Cardiac fibroblast (primary cell): ENCODE measurements around the gene MYH10.

Source experiments
- DNase-seq, 2 donors: peaks; one replicate each; pipeline versions ENCODE4 v3.0.0 to v3.0.0-alpha.2; 2010; ENCODE audit warnings: low read depth in 2 of 2
- H3K4me3 ChIP-seq, 2 donors: replicated peaks in 1 of 2; 1 replicate in 1 of 2; 2 replicates in 1 of 2; pipeline ENCODE4 v1.5.1; 2011; ENCODE audit warnings: low read depth in 2 of 2, low read length in 2 of 2, mild to moderate bottlenecking in 2 of 2, moderate library complexity in 1 of 2
- CTCF ChIP-seq: IDR thresholded peaks from one replicate; pipeline ENCODE4 v1.5.1; 2011; ENCODE audit warnings: low read depth, mild to moderate bottlenecking, low read length, inconsistent platforms

Gene MYH10

GRCh38 chr17:8572764-8573163 lies 57.8 kb downstream of the MYH10 start:
- H3K4me3 ChIP-seq: no peak overlapping the region
- peak; percentile 30 to 52 for DNase-seq
- peak; percentile 28 for TF ChIP-seq CTCF

GRCh38 chr17:8563981-8564602 lies 66.4 kb downstream of the MYH10 start:
- TF ChIP-seq CTCF: no peak
- DNase-seq: no peak
- H3K4me3 ChIP-seq: no peak overlapping the region

GRCh38 chr17:8563024-8563776 lies 67.3 kb downstream of the MYH10 start:
- no peak for DNase-seq
- H3K4me3 ChIP-seq: no peak overlapping the region
- TF ChIP-seq CTCF: no peak

GRCh38 chr17:8558144-8558543 lies 72.4 kb downstream of the MYH10 start:
- no peak for TF ChIP-seq CTCF
- H3K4me3 ChIP-seq: no peak overlapping the region
- no peak for DNase-seq

- no peak overlapping the region for H3K4me3 ChIP-seq
- no peak for TF ChIP-seq CTCF
- peak in 1 of 2 donors; percentile 13 for DNase-seq
Measured at GRCh38 chr17:8557176-8557806, 73.2 kb downstream of the MYH10 start.

GRCh38 chr17:8556074-8556473 lies 74.5 kb downstream of the MYH10 start:
- TF ChIP-seq CTCF: no peak
- no peak overlapping the region for H3K4me3 ChIP-seq
- DNase-seq: peak; percentile 25 to 33
